ENCODE data around the gene ATPAF2.

DNA sequence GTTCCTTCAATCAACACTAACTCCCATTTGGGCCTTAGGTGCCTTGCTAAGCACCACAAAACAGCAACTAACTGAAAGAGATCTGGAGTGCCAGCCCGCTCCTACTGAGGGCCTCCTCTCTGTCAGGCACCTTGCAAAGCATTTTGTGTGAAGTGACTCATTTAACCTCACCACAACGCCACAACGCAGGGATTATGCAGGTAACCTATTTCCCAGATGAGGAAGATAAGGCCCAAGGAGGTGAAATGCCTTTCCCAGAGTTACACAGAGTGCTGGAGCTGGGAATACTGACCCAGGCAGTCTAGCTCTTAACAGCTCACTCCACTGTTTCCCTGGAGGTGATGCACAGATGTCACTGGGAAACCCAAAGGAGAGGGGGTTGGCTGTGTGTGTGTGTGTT, 33.5 kb downstream of the ATPAF2 start:
- no peak for TF ChIP-seq TCF7L2 (IDR thresholded peaks at IDR 0.05; ENCODE audit: borderline replicate concordance, extremely low read depth, insufficient read depth, insufficient read length)
- TF ChIP-seq SIN3A (IDR thresholded peaks at IDR 0.05; ENCODE audit: low read depth) = no peak
- TF ChIP-seq JUND (IDR thresholded peaks at IDR 0.05) = no peak
- TF ChIP-seq, protein P1, sequence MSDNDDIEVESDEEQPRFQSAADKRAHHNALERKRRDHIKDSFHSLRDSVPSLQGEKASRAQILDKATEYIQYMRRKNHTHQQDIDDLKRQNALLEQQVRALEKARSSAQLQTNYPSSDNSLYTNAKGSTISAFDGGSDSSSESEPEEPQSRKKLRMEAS (IDR thresholded peaks at IDR 0.05) = no peak
- TF ChIP-seq, protein P2, sequence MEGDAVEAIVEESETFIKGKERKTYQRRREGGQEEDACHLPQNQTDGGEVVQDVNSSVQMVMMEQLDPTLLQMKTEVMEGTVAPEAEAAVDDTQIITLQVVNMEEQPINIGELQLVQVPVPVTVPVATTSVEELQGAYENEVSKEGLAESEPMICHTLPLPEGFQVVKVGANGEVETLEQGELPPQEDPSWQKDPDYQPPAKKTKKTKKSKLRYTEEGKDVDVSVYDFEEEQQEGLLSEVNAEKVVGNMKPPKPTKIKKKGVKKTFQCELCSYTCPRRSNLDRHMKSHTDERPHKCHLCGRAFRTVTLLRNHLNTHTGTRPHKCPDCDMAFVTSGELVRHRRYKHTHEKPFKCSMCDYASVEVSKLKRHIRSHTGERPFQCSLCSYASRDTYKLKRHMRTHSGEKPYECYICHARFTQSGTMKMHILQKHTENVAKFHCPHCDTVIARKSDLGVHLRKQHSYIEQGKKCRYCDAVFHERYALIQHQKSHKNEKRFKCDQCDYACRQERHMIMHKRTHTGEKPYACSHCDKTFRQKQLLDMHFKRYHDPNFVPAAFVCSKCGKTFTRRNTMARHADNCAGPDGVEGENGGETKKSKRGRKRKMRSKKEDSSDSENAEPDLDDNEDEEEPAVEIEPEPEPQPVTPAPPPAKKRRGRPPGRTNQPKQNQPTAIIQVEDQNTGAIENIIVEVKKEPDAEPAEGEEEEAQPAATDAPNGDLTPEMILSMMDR (IDR thresholded peaks at IDR 0.05 in 2 of 3, conservative IDR thresholded peaks at IDR 0.05 in 1 of 3; ENCODE audit: borderline replicate concordance in 1 of 3, insufficient read depth in 1 of 3, low read depth in 2 of 3, low read length in 2 of 3) = no peak
- TF ChIP-seq ZFX (IDR thresholded peaks at IDR 0.05) = no peak
- TF ChIP-seq EZH2 (IDR thresholded peaks at IDR 0.05) = no peak
- no peak for TF ChIP-seq POLR2A (IDR thresholded peaks at IDR 0.05; ENCODE audit: borderline replicate concordance, extremely low read depth, insufficient read depth, insufficient read length)
- no peak for TF ChIP-seq CEBPB (IDR thresholded peaks at IDR 0.05; ENCODE audit: low read depth)
- no peak for TF ChIP-seq RAD21 (IDR thresholded peaks at IDR 0.05; ENCODE audit: low read depth)
- no peak for TF ChIP-seq POLR2AphosphoS5 (IDR thresholded peaks at IDR 0.05; ENCODE audit: low read depth, low read length)
- no peak for TF ChIP-seq ELF1 (IDR thresholded peaks at IDR 0.05; ENCODE audit: borderline replicate concordance, low read depth)
